HG02840 (cell line): ENCODE measurements around the gene SMARCA4.
A peak's percentile ranks its signal among the peaks of the same experiment; 100 is the strongest.
"Not testable (repeated sequence)": the region's sequence is repeated elsewhere in the genome, so short reads cannot be mapped to it uniquely, and the experiment has no call there.

ENCODE experiments used
- ATAC-seq: cut with Tn5 transposase; IDR thresholded peaks from one replicate; pipeline ENCODE4 v1.9.1; 2021; ENCODE audit warnings: mild to moderate bottlenecking, moderate library complexity, moderate number of reproducible peaks; ENCODE audit not compliant: unreplicated experiment, low FRiP score

Gene SMARCA4

DNA sequence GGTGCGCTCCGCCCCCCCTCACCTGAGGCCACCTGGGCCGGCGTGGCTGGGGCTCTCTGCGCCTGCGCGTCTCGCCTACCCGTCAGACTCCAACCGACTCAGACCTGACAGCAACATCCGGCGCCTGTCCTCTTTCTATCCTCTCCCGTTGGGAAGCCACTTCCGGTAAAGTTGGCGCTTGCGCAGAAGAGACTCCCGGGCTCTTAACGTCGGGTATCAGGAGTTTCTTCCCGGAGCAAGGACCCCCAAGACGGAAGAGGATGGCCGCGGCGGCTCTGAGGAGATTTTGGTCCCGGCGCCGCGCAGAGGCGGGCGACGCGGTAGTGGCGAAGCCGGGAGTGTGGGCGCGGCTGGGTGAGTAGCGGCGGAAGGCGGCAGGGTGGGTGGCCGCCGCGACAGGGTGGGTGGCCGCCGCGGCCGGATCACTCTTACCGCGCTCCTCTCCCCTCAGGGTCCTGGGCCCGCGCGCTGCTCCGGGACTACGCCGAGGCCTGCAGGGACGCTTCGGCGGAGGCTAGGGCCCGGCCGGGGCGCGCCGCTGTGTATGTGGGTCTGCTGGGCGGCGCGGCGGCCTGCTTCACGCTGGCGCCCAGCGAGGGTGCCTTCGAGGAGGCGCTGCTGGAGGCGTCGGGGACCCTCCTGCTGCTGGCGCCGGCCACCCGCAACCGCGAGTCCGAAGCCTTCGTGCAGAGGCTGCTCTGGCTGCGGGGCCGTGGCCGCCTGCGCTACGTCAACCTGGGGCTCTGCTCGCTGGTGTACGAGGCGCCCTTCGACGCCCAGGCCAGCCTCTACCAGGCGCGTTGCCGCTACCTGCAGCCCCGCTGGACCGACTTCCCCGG, 32.0 kb upstream of the SMARCA4 start, which contains the start of the genes TIMM29 and YIPF2:
Gene TIMM29 (plus strand): TSS at position 249 of the 839 bp plus-strand sequence. CDS start 12 bp downstream, at position 261.
Gene YIPF2 (minus strand): TSS at position 77 of the 839 bp plus-strand sequence. CDS start 229 bp downstream, outside the sequence.
- peak; percentile 79 for ATAC-seq

DNA sequence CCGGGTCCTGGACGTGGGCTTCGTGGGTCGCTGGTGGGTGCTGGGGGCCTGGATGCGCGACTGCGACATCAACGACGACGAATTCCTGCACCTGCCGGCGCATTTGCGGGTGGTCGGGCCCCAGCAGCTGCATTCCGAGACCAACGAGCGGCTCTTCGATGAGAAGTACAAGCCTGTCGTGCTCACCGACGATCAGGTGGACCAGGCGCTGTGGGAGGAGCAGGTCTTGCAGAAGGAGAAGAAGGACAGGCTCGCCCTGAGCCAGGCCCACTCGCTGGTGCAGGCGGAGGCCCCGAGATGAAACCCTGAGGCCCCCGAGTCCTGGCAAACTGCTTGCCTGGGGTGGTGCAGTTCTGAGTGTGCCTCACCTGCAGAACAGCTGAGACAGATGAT, 31.4 kb upstream of the SMARCA4 start:
- no peak for ATAC-seq

GRCh38 chr19:10935371-10936059, 25.3 kb upstream of the SMARCA4 start:
- no peak for ATAC-seq

DNA sequence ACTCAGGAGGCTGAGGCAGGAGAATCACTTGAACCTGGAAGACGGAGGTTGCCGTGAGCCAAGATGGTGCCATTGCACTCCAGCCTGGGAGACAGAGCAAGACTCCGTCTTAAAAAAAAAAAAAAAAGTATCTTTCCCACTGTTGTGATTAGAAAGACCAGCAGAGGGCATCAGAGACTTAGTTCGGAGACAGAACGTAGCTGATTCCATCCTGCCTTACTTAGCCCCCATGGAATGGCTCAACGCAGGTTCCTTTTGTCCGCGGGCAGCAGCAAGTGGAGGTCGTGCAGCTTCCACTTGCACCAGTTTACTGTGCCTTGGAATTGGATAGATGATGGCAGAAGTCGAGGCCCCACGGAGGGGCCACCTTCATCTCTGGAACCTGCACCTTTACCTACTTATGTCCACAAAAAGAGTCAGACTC, 24.2 kb upstream of the SMARCA4 start:
- no peak for ATAC-seq

DNA sequence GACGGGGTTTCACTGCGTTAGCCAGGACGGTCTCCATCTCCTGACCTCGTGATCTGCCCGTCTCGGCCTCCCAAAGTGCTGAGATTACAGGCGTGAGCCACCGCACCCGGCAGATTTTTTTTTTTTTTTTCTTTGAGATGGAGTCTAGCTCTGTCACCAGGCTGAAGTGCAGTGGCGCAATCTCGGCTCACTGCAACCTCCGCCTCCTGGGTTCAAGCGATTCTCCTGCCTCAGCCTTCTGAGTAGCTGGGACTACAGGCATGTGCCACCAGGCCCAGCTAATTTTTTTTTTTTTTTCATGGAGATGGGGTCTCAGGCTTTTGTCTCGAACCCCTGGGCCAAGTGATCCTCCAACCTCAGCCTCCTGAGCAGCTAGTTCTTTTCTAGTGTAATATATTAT, 19.2 kb upstream of the SMARCA4 start:
- not testable (repeated sequence) for ATAC-seq

- not testable (repeated sequence) for ATAC-seq
These were observed 17.4 kb upstream of the SMARCA4 start for GRCh38 chr19:10943412-10943811.

GRCh38 chr19:10945264-10945663, 15.6 kb upstream of the SMARCA4 start:
- no peak for ATAC-seq

DNA sequence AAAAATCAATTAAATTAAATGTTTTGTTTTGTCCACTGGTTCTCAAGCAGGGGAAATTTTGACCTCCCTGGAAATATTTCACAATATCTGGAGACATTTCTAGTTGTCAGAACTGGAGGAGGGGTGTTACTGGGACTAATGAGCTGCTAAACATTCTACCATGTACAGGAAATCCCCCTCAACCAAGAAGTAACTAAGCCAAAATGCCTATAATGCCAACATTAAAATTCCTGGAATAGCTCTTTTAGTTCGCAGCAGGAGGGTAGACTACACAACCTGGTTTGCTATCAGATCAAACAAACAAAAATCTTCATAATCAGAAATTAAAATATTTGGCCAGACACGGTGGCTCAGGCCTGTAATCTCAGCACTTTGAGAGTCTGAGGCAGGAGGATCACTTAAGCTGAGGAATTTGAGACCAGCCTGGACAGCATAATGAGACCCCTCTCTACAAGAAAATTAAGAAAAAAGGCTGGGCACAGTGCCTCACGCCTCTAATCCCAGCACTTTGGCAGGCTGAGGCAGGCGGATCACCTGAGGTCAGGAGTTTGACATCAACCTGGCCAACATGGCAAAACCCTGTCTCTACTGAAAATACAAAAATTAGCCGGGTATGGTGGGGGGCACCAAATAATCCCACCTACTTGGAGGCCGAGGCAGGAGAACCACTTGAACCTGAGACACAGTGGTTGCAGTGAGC, 13.7 kb upstream of the SMARCA4 start:
- ATAC-seq, result no peak

- no peak for ATAC-seq
These were observed 8.0 kb upstream of the SMARCA4 start for GRCh38 chr19:10952809-10953208.

DNA sequence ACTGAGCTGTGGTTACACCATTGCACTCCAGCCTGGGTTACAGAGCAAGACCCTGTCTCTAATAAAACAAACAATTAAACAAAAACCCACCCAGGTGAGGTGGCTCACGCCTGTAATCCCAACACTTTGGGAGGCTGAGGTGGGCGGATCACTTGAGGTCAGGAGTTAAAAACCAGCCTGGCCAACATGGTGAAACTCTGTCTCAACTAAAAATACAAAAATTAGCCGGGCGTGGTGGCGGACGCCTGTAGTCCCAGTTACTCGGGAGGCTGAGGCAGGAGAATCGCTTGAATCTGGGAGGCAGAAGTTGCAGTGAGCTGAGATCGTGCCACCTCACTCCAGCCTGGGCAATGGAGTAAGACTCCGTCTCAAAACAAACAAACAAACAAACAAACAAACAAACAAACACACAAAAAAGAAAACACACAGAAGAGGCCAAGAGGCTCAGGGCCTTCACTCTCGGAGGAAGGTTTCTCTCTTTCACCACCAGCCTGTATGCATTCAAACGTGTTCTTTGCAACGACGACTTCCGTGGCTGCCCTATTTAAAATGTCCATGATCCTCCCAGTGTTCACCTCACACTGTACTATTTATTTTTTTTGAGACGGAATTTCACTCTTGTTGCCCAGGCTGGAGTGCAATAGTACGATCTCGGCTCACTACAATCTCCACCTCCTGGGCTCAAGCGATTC, 1.4 kb upstream of the SMARCA4 start:
- not testable (repeated sequence) for ATAC-seq

GRCh38 chr19:10961073-10961860, 437 bp downstream of the SMARCA4 start:
- ATAC-seq, result peak; percentile 41

DNA sequence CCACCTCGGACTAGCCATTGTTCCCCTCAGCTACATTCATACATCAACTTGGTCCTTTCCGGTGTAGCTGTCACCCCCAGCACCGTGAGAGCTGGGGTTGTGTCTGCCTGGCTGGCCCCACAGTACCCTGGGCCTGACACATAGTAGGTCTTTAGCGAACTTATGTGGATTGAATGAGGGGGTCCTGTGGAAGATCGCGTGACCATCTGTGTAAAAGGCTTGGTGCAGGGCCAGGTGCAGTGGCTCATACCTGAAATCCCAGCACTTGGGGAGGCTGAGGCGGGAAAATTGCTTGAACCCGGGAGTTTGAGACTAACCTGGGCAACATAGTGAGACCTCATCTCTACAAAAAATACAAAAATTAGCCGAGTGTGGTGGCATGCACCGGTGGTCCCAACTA, 2.0 kb downstream of the SMARCA4 start:
- ATAC-seq, result no peak

DNA sequence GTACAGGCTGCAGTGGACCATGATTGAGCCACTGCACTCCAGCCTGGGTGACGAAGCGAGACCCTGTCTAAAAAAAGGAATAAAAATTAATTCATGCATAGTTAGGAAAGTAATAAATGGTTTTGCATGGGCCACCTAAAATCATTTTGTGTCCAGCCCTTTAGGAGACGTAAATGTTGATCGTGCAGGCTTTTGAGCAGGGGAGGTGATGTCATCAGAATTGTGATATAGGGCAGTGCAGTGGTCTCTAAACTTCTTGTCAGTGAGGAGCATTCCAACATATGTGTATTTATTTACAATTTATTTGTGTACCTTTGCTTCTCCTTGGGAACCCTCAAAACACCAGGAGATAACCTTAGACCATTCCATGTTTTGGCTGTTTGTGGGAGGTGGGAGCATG, 3.0 kb downstream of the SMARCA4 start:
- ATAC-seq, result no peak

DNA sequence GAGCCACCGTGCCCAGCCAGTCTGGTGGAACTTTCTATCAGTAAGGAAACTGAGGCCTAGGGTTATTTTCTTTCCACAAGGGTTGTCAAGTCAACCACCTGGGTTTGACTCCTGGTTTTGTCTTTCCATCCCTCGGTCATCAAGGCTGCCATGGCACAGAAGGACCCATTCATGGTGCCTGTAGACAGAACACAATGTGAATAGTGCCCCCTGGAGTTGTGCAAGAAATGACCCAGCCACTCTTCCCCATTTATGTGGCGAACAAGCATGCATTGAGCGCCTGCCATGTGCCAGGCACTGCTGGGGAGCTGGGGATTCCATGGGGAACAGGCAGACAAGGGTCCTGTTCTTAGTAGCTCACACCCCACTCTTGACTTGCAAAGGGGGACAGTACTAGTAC, 4.1 kb downstream of the SMARCA4 start:
- no peak for ATAC-seq

DNA sequence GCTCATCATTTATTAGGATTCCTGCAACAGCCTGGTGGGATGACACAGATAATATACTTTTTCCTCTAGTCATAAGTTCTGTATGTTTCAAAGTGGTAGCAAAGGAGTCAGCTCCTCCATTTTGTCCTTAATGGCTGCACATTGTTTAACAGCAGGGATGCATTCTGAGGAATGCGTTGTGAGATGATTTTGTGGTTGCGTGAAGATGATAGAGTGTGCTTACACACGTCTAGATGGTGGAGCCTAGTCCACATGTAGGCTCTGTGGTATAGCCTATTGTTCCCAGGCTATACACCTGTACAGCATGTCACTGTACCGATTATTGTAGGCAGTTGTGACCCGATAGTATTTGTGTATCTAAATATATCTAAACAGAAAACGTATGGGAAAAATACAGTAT, 4.6 kb downstream of the SMARCA4 start:
- ATAC-seq, result no peak

GRCh38 chr19:10966809-10967208, 6.0 kb downstream of the SMARCA4 start:
- no peak for ATAC-seq

DNA sequence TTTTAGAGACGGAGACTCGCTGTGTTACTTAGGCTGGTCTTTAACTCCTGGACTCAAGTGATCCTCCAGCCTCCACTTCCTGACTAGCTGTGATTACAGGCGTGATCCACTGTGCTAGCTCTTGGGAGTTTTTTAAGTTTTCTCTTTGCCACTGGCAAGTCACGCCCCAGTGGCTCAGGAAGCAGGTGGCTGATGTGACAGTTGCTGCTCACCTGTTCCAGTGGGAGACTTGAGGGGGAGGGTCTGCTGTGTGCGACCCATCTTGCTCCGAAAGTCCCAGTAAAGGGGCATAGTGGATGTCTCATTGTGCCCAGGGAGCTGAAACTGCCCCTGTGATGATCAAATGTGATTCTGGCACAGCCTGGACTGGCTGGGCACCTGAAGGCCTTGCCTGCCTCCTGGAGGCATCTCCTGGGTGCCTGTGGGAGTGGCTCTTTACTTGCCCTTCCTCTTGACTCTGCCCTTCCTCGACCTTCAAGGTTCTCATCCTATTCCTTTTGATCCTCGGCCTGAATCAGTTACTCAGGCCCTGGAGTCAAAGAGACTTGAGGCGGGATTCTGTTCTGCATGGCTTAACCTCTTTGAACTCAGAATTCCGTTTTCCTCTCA, 7.8 kb downstream of the SMARCA4 start:
- no peak for ATAC-seq

GRCh38 chr19:10971107-10971726, 10.4 kb downstream of the SMARCA4 start:
- ATAC-seq, result no peak
